HPDE6-E6E7 (cell line): Measurements from ENCODE around the gene CD2AP.
"Not testable (repeated sequence)": the region's sequence is repeated elsewhere in the genome, so short reads cannot be mapped to it uniquely, and the experiment has no call there.

Experiments
- DNase-seq: peaks from one replicate; pipeline ENCODE4 v3.0.0; 2011; ENCODE audit warnings: missing footprints; ENCODE audit errors: extremely low spot score

CD2AP gene

DNA sequence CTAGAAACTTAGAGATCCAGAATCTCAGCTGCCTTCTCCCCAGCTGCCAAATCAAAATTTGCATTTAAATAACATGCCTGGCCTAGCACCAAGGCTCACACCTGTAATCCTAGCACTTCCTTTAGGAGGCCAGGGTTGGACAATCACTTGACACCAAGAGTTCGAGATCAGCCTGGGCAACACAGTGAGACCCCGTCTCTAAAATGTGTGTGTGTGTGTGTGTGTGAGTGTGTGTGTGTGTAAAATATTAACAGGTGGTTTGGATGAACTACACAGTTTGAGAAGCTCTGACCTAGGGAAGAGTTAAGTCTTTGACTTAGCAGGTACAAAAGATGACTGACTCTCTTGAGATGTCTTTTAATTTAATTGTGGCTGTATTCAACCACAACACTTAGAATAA lies 20.2 kb upstream of the CD2AP start:
- DNase-seq = no peak

DNA sequence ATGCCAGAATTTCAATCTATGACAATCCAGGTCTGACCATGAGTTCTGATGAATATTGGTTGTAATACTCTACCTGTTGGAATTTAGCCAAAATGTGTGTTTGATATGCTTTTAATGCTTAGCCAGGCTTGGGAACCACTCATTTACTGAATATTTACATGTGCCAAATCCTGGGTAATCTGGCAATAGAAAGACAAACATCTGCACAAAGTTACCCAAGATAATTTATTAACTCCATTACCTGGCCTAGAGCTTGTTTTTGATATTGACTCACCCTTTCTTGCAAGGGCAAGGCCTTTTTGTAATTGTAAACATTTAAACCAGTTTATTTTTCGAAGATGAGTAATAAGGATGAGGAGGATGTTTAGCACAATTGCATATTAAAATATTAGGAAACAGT lies 13.5 kb upstream of the CD2AP start:
- DNase-seq = no peak

DNA sequence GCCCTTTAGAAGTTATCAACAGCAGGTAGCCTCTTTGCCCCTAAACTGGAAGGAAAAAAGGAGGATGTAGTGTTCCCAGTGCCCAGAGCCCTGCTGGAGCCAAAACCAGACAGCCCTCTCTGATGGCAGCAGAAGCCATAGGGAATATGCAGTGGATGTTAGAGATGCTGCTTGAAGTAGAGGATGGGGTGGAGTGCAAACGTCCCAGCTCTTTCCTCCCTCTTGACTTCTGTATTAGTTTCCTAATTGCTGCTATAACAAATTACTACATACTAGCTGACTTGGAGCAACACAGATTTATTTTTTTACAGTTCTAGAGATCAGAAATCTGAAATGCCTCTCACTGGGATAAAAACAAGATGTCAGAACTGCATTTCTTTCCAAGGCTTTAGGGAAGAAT lies 12.5 kb upstream of the CD2AP start:
- no peak for DNase-seq

DNA sequence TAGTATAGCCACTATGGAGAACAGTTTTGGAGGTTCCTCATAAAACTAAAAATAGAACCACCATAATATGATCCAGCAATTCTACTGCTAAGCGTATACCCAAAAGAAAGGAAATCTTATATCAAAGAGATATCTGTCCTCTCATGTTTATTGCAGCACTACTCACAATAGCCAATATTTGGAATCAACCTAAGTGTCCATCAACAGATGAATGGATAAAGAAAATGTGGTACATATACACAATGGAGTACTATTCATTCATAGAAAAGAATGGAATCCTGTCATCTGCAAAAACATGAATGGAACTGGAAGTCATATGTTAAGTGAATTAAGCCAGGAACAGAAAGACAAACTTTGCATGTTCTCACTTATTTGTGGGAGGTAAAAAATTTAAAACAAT lies 5.7 kb upstream of the CD2AP start:
- DNase-seq = no peak

DNA sequence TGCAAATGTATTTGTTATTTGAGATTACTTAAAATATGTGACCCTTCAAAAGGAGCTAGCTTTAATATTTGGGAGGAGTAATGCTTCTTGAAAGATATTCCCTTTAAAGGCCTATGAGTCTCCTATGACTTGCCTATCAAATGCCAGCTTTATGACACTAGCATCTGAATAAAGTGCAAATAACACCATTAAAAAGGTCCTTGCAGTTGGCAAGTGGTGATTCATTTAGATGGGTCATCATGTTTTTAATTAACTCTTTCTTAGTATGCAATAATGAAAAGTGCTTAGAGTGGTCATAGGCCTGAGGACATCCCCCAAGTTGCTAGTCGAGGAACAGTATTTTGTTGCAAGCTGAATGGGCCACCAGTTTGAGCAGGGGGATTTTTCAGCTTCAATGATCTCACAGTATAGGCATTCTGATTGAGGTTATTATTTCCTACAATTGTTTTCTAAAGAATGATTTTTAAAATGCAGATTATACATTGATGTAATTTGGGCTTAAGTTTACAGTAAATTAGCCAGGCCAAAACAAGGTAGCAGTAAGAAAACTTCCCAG lies 3.7 kb upstream of the CD2AP start:
- no peak for DNase-seq

DNA sequence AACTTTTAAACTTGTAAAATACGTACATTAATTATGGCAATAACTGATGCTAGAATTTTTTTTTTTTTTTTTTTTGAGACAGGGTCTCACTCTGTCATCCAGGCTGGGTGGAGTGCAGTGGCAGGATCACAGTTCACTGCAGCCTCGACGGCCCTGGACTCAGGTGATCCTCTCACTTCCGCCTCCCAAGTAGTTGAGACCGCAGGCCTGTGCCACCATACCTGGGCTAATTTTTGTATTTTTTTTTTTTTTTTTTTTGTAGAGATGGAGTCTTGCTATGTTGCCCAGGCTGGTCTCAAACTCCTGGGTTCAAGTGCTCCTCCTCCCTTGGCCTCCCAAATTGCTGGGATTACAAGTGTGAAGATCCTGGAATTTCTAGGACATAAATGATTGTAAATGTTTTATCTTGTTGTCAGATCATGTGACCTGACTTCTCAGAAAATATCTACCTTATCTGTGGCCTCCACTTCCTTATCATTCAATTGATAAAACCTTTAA lies 2.2 kb upstream of the CD2AP start:
- DNase-seq = no peak

DNA sequence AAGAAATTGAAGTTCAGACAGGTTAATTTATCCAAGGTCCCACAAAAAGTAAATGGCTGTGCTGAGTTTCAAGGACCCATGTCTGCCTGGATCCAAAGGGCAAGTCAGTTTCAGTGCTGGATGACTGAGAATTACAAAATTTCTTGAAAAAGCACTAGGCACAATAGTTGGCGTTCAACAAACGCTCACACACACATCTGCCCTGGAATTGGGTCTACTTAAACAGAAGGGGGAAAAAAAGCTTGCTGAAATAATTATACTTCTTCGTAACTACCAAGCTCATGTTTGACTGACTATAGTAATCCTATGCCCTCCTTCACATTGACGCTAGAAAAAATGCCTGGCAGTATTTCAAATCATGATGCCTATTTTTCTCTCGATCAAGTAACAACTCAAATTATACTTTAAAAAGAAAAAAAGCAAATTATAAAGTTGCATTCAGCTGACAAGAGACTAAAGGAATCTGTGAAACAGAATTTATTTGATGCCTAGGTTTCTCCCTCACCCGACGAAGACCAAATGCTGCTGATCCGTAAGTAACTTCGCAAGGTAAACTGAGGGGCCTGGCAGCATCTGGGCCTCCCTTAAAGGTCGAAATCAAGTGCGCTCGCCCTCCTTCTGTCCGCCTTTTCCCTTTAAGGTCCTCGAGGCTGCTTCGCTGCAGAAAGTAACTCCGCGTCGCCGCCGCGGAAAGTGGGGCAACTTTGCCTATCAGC lies 650 bp upstream of the CD2AP start:
- DNase-seq = no peak

DNA sequence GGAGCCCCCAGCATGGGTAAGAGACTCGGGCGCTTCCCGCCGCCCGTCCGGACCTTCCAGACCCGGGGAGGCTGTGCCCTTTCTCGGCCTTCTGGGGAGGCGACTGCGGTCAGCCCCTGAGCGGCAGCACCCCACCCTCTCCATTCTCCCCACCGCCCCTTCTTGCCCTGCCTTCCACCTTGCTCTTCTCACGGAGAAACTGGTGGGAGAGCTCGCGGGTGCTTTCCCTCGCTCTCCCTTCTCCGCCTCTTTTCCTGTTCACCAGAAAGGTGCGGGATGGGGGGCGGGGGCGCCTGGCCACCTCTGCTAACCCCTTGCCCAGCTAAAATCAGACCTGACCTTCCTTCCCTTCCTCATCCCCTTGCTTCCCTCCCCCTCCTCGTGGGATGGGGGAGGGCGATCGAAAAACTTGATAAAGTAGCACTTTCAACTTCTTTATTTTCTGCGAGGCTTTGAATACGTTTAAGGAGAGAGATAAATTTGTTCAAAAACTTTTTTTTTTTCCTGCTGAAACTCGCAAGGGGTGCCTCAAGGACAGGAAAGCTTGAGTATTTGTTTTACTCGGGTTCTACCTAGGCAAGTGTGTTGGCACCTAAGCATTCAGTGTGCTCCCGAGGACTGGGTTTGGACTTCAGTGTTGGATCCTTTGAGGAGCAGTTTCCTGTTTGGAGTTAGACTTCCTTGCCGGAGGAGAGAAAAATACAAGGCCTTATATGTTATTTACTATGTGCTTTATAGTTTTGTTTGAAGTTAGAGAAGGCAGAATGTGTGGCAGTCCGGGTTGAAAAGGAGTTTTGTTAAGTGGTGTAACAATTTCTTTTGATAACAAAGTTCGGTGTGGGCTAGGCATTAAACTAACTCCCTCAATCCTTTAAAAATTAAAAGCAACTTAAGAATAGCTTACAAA lies 897 bp downstream of the CD2AP start:
- DNase-seq = no peak

DNA sequence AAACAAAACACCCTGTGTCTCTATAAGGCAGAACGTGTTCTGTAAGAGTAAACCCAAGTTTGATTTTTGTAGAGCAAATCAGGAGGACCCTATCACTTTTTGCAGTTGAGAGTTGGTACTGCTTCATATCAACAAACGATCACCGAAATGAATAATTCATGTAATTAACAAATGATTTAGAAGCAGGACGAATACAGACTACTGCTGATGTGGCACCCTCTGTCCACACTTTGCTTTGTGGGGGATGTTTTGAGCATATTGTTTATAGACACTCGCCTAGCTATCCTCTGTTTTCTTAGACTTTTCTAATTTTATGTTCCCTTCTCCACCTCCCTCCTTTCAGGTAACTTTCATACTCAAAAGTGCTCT lies 1.5 kb downstream of the CD2AP start:
- DNase-seq = no peak

DNA sequence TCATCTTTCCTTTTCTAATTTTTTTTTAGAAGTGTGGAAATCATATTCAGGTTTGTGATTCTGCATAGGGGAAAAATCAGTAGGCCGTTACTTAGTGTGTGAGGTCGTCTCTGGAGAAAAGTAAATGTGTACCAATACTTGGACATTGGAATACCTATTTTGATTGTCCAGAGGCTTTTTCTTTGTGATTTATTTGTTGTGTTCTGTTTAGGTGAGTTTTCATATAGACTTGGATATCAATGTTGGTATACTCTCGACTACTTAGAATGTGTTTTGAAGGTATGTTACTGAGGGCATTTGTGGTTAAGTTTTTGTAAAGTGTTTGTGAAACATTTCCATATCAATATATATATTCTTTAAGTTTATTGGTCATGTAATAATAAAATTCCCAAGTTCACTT lies 2.3 kb downstream of the CD2AP start:
- no peak for DNase-seq

DNA sequence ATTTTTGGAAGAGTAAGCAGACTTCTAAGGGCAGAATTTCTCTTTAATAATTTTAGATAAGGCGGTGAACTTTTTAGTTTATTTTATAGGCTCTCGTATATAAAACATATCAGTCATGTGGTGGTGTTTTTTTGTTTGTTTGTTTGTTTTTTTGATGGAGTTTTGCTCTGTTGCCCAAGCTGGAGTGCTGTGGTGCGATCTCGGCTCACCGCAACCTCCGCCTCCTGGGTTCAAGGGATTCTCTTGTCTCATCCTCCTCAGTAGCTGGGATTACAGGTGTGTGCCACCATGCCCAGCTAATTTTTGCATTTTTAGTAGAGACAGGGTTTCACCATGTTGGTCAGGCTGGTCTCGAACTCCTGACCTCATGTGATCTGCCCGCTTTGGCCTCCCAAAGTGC lies 3.6 kb downstream of the CD2AP start:
- DNase-seq = not testable (repeated sequence)

DNA sequence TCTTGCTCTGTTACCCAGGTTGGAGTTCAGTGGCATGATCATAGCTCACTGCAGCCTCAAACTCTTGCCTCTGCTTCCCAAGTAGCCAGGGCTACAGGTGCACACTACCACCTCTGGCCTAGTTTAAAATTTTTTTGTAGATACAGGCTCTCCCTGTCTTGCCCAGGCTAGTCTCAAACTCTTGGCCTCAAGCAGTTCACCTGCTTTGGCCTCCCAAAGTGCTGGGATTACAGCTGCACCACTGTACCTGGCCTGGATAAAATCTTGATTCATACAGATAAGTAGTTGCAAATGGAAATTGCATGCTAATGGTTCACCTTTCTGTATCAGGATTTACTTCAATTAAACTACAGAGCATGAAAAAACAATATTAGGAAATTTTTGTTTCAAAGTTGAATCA lies 4.2 kb downstream of the CD2AP start:
- no peak for DNase-seq

DNA sequence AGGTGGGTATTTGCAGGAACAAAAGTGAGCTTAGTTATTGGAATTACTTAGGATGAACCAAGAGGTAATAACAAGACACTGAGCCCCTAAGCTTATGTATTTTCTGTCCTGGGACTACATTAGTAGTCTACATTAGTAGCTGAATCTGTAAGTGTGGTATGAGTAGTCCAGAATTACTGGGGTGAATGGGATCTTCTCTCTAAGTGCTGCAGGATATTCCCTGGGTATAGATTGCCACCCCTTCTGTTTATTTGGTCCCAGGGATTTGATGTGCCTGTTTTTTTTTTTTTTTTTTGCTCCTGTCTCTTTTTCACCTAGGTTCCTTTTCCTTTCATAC lies 5.9 kb downstream of the CD2AP start:
- no peak for DNase-seq

DNA sequence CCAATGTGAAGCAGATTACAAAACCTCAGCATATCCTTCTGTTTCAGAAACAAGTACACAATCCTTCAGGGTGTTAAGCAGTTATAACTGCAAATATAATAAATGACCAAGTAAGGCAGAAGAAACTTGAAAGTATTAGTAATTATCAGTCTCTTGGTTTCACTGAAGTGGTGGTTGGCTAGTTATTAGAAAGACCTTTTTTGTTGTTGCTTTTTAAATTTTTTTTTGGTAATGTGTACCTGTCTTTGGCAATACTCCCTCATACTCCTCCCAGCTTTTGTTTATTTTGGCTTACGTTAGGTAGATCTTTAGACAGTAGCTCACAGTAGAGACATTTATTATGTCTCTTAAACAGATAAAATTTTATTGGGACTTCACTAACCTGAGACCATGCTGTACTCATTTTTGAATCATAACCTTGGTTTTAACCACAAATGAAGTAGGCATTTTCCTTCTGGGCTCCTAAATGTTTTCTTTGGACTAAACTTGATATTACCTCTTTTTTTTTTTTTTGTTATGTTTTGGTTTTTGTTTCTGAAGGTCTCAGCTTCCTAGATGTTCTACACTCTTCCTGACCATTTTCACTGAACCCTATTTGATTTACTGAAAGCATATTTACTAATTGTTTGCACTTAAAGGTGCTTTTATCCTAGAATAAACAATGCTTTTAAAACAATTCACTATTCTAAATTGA lies 6.4 kb downstream of the CD2AP start:
- no peak for DNase-seq

DNA sequence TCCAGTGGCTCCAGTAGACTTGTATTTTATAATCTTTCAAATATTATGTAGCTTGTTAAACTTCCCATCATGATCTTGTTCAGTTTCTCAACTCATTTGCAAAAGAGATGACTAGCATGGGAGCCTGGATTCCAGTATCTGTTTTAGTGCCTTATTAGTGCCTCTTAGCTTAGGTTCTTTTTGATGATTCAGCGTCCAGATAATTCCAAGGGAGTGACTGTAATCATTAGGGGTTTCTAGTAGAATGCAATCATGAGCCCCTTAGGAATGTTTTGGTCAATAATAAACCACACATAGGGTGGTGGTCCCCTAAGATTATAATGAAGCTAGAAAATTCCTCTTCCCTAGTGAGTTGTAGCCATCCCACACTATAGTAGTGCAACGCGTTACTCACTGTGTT lies 7.0 kb downstream of the CD2AP start:
- no peak for DNase-seq

DNA sequence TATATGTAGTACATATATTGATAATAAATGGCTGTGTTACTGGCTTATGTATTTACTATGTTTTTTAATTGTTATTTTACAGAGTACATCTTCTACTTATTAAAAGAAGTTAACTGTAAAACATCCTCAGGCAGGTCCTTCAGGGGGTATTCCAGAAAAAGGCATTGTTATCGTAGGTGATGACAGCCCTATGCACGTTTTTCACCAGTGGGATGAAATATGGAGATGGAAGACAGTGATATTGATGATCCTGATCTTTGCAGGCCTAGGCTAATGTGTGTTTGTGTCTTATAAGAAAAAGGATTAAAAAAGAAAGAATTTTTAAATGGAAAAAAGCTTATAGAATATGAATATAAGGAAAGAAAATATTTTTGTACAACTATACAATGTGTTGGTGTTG lies 7.5 kb downstream of the CD2AP start:
- DNase-seq = no peak

DNA sequence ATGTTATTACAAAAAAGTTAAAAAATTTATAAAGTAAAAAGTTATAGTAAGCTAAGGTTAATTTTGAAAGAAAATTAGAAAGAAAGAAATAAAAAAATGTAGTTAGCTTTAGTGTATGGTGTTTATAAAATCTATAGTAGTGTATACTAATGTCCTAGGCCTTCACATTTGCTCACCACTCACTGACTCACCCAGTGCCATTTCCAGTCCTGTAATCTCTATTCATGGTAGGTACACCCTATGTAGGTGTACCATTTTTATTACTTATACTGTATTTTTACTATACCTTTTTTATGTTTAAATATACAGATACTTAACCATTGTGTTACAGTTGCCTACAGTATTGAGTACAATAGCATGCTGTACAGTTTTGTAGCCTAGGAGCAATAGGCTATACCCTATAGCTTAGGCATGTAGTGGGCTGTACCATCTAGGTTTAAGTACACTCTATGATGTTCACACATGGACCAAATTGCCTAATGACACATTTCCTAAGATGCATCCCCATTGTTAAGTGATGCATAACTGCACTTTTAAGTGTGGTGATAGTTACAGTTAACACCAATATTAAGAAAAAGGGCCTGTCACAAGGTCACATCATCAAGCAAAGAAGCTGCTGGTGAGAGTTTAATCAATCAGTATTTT lies 8.0 kb downstream of the CD2AP start:
- DNase-seq = no peak

DNA sequence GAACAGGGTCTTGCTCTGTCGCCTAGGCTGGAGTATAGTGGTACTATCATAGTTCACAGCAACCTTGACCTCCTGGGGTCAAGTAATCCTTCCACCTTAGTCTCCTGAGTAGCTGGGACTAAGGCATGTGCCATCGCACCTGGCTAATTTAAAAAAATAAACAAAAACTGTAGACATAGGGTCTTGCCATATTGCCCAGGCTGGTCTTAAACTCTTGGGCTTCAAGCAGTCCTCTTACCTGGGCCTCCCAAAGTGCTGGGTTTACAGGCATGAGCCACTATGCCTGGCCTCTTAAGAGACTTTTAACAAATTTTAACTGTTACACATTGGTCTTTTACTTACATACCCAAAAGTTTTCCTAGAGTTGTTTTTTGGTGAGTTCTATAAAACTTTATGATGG lies 12.4 kb downstream of the CD2AP start:
- DNase-seq = no peak

DNA sequence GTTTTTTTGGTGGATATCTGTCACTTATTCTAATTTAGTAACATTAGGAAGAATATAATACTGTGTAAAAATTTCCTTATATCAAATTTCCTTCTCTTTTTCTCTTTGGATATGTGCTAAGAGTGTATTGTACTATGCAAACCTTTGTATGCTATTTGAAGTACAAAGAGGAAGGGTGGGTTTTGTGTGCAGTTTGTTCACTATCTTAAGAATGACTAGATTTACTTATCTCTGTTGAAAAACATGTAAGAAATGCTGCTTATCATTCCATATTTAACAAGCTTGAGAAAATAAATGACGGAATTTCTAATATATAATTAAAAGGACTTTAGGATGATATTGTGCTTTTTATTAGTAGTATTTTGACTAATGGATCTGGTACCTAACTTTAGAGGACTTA lies 13.1 kb downstream of the CD2AP start:
- DNase-seq = no peak

DNA sequence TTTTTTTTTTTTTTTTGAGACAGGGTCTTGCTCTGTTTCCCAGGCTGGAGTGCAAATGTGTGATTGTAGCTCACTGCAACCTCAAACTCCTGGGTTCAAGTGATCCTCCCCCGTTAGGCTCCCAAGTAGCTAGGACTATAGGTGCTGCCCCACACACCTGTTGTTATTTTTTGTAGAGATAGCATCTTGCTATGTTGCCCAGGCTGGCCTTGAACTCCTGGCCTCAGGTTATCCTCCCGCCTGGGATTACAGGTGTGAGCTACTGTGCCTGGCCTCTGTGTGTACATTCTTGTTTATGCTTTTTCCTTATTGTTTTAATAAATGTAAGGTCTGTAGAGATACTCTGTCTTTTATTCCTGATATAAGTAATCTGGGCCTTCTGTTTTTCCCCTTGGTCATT lies 14.8 kb downstream of the CD2AP start:
- DNase-seq = no peak

DNA sequence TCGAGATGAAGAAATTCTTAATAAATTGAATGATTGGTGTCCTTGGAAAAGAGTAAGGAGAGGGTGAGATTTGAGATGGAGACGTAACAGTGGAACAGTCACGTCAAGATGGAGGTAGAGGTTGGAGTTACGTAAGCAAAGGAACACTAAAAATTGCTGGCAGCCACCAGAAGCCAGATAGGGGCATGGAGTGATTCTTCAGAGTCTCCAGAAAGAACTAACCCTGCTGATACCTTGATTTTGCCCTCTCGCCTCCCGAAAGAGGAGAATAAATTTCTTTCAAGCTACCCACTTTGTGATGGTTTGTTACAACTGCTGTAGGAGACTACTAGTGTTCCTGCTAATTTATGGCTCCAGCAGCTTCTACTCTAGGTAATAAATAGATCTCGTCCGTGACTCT lies 17.6 kb downstream of the CD2AP start:
- DNase-seq = no peak

DNA sequence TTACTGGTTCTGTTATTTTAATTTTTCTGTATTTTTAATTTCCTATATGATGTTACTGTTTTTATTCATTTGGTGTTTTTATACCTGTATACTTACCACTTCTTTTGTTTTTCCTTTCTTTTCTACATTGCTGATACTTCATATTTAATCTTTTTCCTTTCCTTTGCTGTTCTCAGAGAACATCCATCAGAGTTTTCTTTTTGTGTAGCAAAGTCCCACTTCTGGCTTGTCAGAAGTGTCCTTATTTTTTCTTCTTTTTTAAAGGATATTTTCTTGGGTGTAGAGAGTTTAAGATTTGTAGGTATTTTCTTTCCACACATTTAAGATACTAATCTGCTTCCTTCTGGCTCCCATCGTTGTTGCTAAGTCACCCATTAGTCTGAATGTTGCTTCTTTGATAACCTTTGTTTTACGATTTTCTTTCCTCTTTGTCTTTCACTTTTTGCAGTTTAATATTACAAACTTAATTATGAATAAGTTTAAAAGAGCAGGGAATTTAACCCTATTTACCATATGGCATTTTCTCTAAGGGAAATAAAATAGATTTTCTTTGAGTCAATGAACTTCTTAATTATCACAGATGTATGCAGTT lies 18.5 kb downstream of the CD2AP start:
- no peak for DNase-seq
